CD4-positive, alpha-beta T cell treated with Interleukin-17A for 4 hours (primary cell): Measurements from ENCODE around the gene PARG.
"Not testable (repeated sequence)": the region's sequence is repeated elsewhere in the genome, so short reads cannot be mapped to it uniquely, and the experiment has no call there.

ENCODE experiments used
- DNase-seq: peaks from one replicate; pipeline ENCODE4 v3.0.0-alpha.2; 2020; ENCODE audit warnings: mixed read lengths

Gene PARG

GRCh38 chr10:49819234-49819958 is 122.4 kb downstream of the PARG start:
- no peak for DNase-seq

DNA sequence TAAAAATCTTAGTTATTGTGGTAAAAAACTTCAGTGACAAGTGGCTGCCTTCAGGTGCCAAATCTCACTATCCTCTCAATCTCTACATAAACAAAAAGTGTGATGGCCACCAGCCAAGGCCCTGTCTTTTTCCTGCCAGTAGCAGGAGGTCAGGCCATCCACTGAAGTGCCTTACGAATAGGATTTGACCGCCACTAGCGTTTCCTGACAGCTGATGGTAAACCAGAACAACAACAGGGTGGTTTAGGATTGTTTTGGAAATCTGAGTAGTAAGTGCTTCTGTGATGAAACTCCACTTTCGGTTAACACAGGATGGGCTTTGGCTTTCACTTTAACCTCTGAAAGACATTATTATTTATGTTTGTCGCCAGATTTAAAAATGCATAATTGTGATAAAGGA is 124.0 kb downstream of the PARG start:
- no peak for DNase-seq

- DNase-seq, result no peak
Observed at GRCh38 chr10:49803988-49804387, 137.8 kb downstream of the PARG start.

GRCh38 chr10:49798275-49798674 is 143.6 kb downstream of the PARG start:
- no peak for DNase-seq

GRCh38 chr10:49791100-49791499 is 150.7 kb downstream of the PARG start:
- no peak for DNase-seq

- no peak for DNase-seq
Observed at GRCh38 chr10:49784681-49785080, 157.1 kb downstream of the PARG start.

- DNase-seq, result no peak
Observed at GRCh38 chr10:49783645-49784044, 158.2 kb downstream of the PARG start.

DNA sequence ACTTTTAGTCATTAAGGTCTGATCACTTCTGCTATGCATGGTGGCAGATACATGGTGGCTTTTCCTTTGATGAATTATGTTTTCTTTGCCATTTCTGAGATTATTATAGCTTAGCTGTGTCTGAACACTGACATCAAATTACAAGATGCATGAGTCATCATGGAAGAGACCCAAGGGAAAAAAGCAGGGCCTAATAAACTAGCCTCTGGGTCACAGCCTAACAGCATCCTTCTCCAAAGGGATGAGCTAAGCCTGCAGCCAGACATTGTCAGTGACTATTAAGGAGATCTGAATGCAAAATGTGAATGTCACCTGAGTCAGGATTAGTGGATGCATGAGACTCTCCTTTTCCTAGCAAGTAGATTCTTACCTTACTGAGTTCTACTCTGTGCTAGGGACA is 160.6 kb downstream of the PARG start:
- DNase-seq, result no peak

- DNase-seq, result no peak
Observed at GRCh38 chr10:49778197-49778596, 163.6 kb downstream of the PARG start.

- no peak for DNase-seq
Observed at GRCh38 chr10:49776851-49777250, 165.0 kb downstream of the PARG start.

DNA sequence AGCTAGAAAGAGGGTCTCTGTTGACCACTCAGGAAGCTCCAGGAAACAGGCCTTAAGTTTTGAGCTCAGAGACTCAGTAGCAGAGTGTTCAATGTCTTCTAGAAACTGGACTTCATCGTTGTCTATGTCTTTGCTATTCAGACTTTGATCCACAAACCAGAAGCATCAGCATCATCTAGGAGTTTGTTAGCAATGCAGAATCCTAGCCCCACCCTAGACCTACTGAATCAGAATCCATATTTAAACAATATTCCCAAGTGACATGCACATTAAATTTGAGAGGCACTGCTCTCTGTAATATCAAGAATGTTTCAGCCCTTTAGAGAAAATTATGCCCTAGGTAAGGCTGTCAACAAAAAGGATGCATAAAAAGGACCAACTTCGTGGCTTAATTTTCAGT is 166.8 kb downstream of the PARG start:
- DNase-seq, result no peak

- DNase-seq, result not testable (repeated sequence)
Observed at GRCh38 chr10:49772944-49773343, 168.9 kb downstream of the PARG start.

DNA sequence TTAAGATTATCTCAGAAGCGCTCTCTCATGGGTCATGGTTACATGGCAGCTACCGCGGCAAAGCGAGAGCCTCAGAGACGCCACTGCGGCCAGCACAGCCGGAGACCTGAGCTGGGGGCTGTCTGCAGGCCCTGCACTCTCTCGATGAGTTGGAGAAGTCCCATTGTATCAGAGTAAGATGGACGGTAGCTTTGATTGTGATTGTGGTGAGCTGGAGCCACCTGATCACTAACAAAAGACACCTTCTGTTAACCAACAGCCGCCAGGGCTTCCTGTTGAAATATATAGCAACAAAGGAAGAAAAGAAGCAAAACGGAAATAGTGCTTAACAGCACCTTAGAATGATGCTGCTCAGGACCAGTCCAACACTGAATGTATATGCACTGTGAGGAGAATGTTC is 170.8 kb downstream of the PARG start:
- DNase-seq, result not testable (repeated sequence)

DNA sequence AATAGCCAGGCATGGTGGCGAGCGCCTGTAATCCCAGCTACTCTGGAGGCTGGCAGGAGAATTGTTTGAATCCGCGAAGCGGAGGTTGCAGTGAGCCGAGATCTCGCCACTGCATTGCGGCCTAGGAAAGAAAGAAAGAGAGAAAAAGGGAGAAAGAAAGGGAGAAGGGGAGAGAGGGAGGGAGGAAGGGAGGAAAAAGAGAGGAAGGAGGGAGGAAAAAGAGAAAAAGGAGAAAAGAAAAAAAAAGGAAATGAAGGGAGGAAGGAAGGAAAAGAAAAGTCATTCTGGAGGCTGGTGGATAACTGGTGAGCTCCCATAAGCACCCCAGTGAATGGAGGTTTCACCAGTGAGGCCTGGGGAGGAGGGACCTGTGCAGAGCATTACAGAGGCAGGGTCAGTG is 172.1 kb downstream of the PARG start:
- no peak for DNase-seq

- no peak for DNase-seq
Observed at GRCh38 chr10:49768731-49769130, 173.1 kb downstream of the PARG start.

GRCh38 chr10:49768329-49768728 is 173.5 kb downstream of the PARG start:
- DNase-seq, result no peak
